Globus pallidus (tissue), 1 donor: ENCODE data around the gene ALOXE3.
"Not testable (repeated sequence)": the region's sequence is repeated elsewhere in the genome, so short reads cannot be mapped to it uniquely, and the experiment has no call there.

Experiments
- DNase-seq: peaks from one replicate; pipeline ENCODE4 v3.0.0-alpha.2; 2015; ENCODE audit warnings: low spot score

Gene ALOXE3

GRCh38 chr17:8121681-8122421 is 3.5 kb upstream of the ALOXE3 start:
- peak; percentile 74 for DNase-seq

GRCh38 chr17:8121407-8121680 is 3.0 kb upstream of the ALOXE3 start:
- no peak for DNase-seq

- DNase-seq = no peak
These were observed 2.4 kb upstream of the ALOXE3 start for GRCh38 chr17:8120520-8121406.

GRCh38 chr17:8119581-8120519 is 1.5 kb upstream of the ALOXE3 start:
- DNase-seq = peak; percentile 88

GRCh38 chr17:8118769-8119580 is 661 bp upstream of the ALOXE3 start:
- peak; percentile 83 for DNase-seq

- no peak for DNase-seq
These were observed 841 bp downstream of the ALOXE3 start for GRCh38 chr17:8117367-8117979.

GRCh38 chr17:8116776-8117175 is 1.5 kb downstream of the ALOXE3 start:
- DNase-seq = no peak

GRCh38 chr17:8110907-8111306 is 7.4 kb downstream of the ALOXE3 start:
- no peak for DNase-seq

- DNase-seq = no peak
These were observed 7.9 kb downstream of the ALOXE3 start for GRCh38 chr17:8110456-8110804.

- DNase-seq = peak; percentile 3
These were observed 8.5 kb downstream of the ALOXE3 start for GRCh38 chr17:8109661-8110455.

GRCh38 chr17:8108972-8109660 is 9.2 kb downstream of the ALOXE3 start:
- no peak for DNase-seq

- not testable (repeated sequence) for DNase-seq
These were observed 11.3 kb downstream of the ALOXE3 start for GRCh38 chr17:8106980-8107379.

- DNase-seq = no peak
These were observed 12.3 kb downstream of the ALOXE3 start for GRCh38 chr17:8105957-8106398.

GRCh38 chr17:8104911-8105310 is 13.4 kb downstream of the ALOXE3 start:
- DNase-seq = no peak

GRCh38 chr17:8103549-8103948 is 14.8 kb downstream of the ALOXE3 start:
- no peak for DNase-seq

- DNase-seq = no peak
These were observed 16.6 kb downstream of the ALOXE3 start for GRCh38 chr17:8101721-8102120.

GRCh38 chr17:8100763-8101162 is 17.6 kb downstream of the ALOXE3 start:
- no peak for DNase-seq

- DNase-seq = no peak
These were observed 18.2 kb downstream of the ALOXE3 start for GRCh38 chr17:8100111-8100510.

- no peak for DNase-seq
These were observed 21.8 kb downstream of the ALOXE3 start for GRCh38 chr17:8096541-8096940.

- no peak for DNase-seq
These were observed 23.0 kb downstream of the ALOXE3 start for GRCh38 chr17:8095361-8095760.
